Measurements from ENCODE around the gene C9orf85.
"Not testable (repeated sequence)": the region's sequence is repeated elsewhere in the genome, so short reads cannot be mapped to it uniquely, and the experiment has no call there.

Gene C9orf85

GRCh38 chr9:72007726-72008125, 96.3 kb downstream of the C9orf85 start:
- not testable (repeated sequence) for DNase-seq (ENCODE audit: low read depth)

GRCh38 chr9:72012646-72013045, 101.2 kb downstream of the C9orf85 start:
- DNase-seq (ENCODE audit: low read depth): no peak

GRCh38 chr9:72013292-72013760, 101.9 kb downstream of the C9orf85 start:
- no peak for DNase-seq (ENCODE audit: low read depth)

GRCh38 chr9:72022841-72023240, 111.4 kb downstream of the C9orf85 start:
- DNase-seq (ENCODE audit: low read depth): no peak

Data from stimulated activated CD8-positive, alpha-beta memory T cell treated with anti-CD3 and anti-CD28 coated beads, Interleukin-12 subunit alpha, Interleukin-12 subunit beta, amount 100 ng/mL, for 1 hour (primary cell).